Cerebellar cortex (tissue), 1 donor: Measurements from ENCODE around the gene RAD51B.
"Not testable (repeated sequence)": the region's sequence is repeated elsewhere in the genome, so short reads cannot be mapped to it uniquely, and the experiment has no call there.

Experiments
- DNase-seq: peaks from one replicate; pipeline ENCODE4 v3.0.0-alpha.2; 2015; ENCODE audit warnings: low spot score

Gene RAD51B

DNA sequence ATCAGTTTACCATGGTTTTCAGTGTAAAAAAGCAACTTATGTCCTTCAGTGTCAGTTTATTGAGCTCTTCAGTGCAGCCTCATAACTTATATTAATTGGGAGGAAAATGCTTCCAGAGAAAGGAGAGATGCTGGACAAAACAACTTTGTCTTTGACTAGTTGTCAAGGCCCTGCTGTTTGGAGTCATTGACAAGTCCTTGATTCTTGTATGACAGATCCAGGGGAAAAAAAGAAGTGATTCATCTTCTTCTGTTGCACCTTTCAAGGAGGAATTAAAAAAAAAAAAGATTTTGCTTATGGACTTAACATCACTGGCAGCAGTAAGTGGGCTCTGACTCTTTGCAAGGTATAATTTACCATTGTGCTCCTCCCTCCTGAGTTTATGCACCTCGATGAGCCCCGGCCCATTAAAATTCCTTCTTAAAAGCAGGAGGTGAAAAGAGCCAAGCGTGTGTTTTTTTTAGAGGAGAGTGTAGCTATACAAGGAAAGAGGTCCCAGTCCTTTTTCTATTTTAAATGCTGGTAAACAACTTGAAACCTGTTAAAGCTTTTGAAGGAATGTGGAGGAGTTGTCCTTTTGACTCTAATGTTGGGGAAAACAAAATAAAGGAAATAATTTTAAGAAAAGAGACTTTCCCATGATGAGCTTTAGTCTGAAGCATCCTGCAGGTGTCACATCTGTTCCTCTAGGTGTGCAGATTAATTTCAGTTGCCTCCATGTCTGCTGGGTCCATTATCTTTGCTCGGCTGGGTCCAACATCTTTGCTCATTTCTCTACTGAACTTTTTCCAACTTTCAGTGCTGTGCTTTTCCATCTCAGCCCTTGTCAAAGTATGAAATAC lies 431.6 kb downstream of the RAD51B start:
- DNase-seq = peak; percentile 71

DNA sequence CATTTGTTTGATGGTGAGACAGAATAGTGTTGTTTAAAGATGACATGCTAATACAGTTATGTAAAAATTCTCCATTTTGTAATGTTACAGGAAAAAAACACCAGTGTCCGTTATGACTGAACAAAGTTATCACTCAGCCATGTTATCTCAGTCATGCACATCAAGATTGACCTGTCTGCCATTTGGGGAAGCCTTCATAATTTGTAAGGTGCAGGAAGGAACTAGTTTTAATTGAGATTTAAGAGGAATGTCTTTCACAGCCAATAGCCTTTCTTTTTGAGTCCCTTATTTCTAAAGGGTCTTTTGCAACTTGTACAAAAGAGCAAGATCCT lies 432.2 kb downstream of the RAD51B start:
- no peak for DNase-seq

DNA sequence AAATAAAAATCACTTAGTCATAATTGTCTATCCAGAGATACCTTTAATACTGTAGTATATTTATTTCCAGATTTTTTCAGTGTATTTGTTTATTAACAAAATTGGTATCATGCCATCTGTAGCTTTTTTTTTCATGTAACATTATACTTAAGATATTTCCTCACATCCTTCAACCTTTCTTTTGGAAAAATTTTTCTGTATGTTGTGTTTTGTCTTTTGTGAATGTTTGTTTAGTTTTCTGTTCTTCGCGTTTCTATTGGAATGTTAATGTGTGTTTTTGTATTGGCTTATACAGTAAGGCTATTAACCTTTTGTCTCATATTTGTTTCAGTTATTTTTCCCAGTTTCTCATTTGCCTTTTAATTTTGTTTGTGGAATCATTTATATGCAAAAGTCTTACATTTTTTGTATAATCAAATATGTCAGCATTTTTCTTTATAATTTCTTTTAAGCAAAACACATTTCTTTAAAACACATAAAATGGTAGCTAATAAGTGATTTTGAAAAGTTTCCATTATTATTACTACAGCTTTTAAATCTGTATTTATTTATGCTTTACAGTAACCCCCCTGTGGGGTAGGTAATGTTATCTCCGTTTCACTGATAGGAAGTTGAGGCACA lies 433.7 kb downstream of the RAD51B start:
- no peak for DNase-seq

DNA sequence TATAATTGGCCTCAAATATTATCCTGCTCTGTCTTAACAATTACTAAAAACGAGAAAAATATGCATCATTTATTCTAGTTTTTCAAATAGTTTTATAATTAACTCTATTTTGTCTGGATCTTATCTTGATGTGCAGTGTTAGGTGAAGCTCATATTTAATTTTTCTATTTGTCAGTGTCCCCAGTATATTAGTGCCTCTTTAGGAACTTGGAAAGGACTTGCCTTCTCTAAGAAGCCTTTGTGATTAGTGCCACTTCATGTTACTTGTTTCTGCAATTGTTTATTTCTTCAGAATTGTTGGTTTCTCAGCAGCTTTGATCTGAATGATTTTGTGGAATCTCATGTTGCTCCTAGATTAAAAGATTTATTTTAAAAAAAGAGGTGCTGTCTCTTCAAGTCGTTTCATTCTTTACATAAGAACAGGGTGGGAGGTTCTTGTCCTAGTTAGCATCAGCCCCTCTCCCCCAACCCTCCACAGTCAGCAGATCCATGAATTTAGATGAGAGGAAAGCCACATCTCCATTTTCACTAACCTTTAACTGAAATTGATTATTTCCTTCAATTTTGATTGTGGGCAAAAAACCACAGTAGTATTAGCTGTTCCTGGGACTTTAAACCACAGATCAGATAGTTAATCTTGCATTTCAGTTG lies 434.4 kb downstream of the RAD51B start:
- DNase-seq = no peak

DNA sequence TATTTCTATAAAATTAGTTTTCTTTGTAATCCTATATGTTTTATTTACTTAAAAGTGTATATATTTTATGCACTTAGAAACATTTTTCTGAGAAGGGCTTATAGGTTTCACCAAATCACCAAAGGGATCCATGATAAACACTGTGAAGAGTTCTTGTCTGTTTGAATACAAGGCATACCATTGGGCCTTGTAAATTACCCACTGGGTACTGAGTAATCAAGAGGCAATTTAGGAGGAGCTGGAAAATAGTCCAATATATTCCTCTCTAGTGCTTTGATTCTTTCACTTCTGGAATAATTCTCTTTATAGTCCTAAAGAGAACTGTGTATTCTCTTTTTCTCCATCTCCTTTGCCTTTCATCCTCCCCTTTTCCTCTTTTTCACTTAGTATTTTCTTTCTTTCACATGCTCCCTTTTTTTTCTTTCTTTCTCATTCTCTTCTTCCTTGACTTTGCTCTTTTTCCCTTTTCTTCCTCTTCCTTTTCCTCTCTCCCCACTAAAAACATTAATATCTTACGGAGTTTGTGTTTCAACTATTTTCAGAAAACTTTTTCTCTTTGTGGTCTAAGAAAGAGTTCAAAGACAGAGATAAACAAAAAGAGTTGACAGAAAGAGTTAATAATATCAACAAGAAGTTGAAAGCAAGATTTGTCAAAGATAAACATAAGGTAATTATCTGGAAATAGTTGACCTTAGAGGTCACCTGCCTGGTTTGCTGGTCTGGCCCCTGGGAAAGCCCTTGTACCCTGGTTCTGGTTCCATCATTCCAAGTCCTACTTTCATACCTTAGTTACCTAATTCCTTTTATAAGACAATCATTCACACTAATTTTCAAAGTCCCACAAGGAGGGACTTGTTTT lies 435.3 kb downstream of the RAD51B start:
- DNase-seq = no peak

DNA sequence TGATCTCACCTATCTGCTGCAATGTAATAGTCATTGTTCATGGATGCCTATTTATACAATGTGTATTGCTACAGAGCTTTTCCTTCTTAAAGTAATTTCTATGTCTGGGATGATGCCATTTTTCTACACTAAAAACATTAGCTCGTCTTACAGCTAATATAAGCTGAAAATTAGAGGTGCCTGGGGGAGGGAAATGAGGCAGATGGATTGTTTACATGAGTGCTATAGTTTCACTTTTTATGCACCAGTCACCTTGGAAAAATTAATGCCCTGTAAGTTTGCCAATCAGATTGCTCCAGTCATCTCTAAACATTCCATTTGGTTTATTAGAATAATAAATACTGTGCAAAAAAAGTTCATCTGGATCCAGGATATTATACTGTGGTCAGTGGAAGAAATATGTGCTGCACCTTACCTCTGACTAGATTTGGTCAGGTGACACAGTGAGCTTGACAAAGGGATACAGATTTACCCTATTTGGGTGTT lies 436.2 kb downstream of the RAD51B start:
- no peak for DNase-seq

DNA sequence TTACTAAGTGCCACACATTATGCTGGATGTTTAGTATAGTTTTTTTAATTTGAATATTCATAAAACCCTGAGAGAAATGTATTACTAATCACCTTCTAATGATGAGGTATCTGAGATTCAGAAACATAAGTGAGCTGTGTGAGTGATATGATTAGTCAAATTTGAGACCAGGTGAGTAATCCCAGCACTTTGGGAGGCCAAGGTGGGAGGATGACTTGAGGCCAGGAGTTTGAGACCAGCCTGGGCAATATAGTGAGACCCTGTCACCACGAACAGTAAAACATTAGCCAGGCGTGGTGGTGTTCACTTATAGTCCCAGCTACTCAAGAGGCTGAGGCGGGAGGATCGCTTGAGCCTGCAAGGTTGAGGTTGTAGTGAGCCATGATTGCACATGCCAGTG lies 438.4 kb downstream of the RAD51B start:
- no peak for DNase-seq

DNA sequence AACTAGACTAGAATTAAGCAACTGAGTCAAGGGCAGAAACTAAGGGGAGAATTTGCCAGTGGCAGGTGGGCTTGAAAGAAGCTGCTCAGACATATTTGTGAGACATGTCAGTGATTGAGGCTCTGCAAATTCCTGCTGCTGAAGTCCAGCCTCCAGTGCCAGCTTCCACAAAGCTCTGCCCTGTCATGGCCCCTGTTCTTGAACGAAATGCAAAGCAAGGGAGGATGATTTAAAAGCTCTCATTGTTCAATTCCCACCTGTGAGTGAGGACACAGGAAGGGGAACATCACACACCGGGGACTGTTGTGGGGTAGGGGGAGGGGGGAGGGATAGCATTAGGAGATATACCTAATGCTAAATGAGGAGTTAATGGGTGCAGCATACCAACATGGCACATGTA lies 439.4 kb downstream of the RAD51B start:
- DNase-seq = not testable (repeated sequence)

DNA sequence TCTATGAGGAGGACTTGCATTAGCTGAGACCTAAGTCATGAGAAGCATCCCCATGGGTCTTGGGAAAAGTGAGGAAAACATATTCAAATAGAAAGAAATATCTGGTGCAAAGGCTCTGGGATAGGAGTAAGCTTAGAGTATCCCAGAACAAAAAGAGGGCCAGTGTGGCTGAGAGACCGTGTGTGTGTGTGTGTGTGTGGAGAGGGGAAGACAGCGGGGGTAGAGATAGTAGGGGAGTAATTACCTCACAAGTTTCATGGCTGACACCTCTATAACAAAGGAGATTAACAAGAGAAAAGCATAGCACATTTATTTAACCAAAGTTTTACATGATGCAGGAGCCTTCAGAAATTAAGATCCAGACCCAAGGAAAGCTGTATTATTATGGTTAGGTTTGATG lies 440.5 kb downstream of the RAD51B start:
- no peak for DNase-seq

DNA sequence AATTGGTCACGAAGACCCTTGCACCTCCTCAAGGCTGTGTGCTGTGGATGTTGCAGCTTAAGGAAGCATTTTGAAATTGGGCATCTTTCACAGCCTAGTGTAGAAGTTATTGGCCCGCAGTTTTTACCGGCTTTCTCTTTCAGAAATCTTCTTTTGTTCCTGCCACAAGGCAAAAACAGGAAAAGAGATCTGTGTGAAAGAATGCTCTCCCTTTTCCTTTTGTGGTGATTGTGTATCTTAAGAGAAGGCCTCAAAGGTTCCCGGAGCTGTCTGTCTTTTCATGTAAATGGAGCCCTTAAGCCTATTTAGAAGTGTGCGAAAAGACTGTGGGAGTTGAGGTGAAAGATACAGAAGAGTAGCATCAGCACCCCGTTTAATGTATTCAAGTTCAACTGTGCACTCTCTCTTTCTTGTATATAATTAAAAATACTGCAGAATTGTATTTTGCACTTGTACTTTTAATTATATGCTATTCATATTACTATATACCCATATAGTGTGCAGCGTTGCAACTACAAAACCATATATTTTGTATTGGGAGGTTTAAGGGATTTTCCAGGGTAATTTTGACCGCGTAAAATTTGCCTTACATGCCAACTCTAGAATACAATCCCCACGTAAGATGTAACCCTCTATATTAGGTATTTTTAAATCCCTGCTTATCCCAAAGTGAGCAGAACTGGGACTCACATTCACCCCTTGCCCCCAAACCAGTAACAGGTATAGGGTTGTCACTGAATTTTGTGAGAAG lies 441.7 kb downstream of the RAD51B start:
- DNase-seq = no peak

DNA sequence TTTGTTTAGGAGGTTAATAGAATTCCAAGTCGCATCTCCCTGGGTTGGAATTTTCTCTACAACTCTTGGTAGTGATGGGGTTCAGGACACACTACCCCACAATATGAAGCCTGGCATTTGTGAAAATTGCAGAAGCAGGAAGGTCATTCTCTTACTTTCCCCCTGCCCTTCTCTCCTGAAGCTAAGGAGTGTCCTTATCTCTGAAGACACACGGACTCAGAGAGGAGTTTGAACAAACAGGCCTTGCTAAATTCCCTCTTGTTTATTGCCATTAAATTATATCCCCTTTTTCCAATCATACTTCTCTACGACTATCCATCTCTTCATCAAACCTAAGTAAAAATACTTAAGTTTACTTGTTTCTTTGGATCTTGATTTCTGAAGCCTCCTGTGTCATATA lies 443.0 kb downstream of the RAD51B start:
- DNase-seq = no peak

DNA sequence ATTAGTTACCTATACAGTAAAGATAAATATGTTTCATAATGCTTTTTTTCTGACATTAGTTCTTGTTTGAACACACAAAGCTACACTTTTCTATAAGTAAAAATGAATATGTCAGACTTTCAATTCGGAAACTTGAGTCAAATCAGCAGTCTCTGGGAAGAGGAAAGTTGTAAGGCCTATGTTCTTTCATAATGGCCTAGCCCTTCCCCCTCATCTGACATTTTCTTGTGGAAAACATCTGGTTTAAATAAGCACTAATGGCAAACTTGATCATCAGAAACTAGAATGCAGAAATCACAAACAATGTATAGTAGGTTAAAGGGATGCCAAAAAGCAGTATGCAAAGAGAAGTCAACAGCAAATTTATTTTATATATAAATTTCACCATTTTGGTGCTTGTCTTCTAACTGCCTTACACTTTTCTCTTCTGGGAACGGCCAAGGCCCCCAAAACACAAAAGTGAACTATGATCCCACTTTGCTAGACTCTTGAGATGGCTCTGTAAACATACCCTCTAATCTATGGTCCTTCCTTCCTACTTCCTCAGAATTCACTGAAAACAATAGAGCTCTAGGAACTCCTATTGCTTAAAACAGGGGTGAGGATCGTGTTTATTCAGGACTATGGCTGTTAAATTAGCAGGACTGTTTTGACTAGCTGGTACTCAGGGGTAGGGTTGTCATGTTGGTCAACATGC lies 444.1 kb downstream of the RAD51B start:
- DNase-seq = no peak

DNA sequence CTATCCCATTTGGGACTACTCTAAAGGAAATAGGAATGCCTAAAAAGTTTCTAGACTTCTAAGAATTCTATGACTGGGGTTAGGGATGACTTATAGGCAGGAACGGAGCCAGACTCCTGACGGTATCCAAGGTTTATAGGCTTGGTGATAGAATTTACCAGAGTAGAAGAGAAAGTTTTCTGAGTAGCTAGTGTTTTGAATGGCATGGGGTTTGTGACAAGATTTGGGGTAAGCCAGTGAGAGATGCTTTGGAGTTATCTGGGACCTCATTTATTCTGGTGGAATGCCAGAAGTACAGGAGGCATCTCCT lies 444.6 kb downstream of the RAD51B start:
- DNase-seq = peak; percentile 41

DNA sequence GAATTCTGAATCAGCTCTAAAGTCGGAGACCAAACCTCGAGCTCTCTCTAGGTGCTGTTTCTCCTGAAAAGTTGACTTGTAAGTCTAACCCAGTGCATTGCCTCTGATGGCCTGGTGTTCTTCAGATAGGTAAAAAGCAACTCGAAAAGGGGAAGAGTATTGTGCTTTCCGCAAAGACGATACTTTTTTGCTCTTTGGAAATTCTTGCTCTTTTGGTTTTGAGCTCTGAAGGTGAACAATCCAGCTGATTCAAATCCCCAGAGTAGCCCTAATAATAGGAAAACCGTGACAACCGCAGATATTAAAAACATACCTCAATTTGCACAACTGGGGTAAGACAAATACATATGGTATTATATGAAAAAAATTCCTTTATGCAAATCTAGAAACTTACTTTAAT lies 447.4 kb downstream of the RAD51B start:
- no peak for DNase-seq

DNA sequence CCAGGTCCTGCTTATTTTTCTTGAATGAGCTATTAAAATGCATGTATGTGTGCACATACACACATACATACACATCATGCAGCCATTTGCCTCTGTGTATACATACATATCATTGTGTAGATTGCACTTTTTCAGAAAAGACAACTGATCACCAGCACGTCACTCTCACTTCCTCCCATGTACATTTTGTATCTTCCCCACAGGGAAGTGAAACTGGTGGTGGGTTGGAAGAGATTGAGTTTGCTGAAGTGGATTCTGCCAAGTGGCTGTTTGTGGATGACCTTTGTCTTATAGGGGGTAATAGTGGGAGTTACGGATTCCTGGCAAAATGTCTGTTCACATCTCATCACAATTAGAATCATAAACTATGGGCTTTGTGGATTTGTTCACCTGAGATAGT lies 448.6 kb downstream of the RAD51B start:
- no peak for DNase-seq

DNA sequence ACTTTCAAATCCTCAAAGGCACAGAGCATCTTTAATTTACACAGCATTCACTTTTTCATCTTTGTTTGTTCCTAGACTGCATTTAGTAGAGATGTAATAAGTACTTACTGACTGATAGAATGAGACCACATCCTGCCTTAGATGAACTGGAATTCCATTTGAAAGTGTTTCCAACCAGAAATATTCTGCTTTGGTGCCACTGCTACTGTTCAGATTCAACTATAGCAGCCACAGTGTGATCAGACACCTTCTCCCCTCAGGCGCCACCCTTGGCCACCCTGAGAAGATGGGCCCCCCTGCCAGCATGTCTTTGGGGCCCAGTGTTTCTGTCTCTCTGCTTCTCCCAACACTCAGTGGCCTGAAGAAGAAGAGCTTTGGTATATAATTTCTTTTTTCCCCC lies 449.1 kb downstream of the RAD51B start:
- no peak for DNase-seq

DNA sequence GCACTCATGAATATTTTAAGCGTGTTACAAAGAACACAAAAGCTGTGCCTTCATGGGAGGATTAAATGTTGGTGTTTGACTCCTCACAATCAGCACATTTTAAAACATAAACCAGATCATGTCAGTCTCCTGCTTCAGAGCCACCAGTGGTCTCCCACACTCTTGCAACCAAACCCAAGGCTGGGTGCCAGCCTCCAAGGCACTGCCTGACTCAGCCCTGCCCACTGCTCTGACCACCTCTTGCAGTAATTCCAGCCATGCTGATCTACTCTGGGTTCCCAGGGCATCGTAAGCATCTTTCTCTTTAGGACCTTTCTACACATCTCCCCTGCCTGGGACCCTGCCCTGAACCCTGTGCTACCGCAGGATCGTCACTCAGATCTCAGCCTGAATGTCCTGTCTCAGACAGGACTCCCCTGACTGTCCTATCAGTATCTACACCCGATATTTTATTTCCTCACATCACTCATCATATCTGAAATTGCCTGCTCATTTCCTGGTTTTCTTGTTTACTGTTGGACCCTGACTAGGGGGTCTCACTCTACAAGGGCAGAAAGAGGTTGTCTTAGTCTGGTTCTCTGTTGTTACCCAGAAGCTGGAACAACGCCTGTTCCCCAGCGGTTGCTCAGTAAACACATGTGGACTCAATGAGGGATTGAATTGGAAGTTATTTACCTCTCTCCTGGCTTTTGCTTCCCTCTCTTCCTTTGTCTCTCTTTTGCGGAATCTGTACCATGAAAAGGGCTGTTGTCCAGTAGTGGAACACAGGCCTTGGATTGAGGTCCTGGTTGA lies 449.8 kb downstream of the RAD51B start:
- no peak for DNase-seq

DNA sequence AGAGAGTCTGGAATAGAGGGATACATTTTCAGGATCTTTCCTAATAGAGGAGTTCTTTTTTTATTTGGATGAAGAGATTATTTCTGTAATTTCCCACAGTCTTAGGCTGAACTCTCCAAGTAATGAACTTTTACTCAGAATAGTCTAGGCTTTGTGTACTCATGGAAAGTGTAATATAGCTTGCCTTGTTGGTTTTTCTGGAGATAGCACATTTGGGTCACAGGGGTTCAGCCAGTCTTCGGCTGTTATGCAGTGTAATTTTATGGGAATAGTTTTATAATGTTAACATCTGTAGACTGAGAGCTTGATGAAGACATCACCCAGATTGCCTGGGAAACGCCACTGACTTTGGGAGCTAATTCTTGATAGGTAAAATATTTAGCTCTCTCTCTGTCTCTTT lies 450.8 kb downstream of the RAD51B start:
- no peak for DNase-seq

DNA sequence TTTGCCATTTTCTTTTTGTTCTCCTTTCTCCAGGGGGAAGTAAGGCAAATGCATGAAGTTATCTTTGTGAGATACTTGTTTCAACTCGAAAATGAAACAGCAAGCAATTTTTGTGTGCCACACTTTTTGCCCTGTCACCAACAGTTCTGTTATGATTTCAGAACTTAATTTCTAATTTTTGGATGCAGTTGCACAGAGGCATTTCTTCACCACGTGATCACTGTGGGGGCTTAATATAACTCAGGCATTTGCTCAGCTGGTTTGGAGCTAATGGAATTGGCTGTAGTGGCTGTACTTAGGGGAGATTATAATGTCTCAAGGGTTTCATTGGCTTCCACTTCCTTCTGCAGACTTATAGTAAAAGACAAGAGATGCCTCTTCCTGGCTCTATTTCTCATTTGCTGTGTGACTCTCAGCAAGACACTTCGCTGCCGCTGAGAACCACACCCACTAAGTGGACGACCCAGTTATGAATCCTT lies 452.4 kb downstream of the RAD51B start:
- no peak for DNase-seq

DNA sequence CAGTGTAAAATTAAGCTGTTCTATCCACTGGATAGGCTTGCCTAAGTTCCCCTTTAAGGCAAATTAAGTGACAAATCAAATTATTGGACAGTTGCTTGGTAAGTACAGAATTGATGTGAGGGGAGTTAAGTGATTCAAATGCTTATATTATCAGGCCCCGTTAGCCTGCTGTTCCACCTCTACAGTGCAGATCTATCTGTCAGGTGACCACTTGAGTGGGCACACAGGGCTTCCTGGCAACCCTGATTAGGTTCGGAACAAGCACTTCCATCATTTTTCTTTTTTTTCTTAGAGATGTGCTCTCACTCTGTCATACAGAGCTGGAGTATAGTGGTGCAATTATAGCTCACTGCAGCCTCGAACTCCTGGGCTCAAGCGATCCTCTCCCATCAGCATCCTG lies 453.8 kb downstream of the RAD51B start:
- no peak for DNase-seq
